HepG2 (cell line): ENCODE results near the gene LILRB5.
"Not testable (repeated sequence)": the region's sequence is repeated elsewhere in the genome, so short reads cannot be mapped to it uniquely, and the experiment has no call there.

Experiments
- CTCF ChIP-seq: sonication (generic); formaldehyde crosslinking; IDR thresholded peaks from 2 replicates; pipeline ENCODE4 v1.5.0; 2020; ENCODE audit warnings: mild to moderate bottlenecking, missing genetic modification reagents, moderate library complexity
- POLR2AphosphoS5 ChIP-seq: IDR thresholded peaks from 2 replicates; pipeline ENCODE4 v1.6.1; 2012; ENCODE audit warnings: low read depth, low read length
- REST ChIP-seq, 2 experiments: IDR thresholded peaks; 2 replicates each; pipeline ENCODE4 v1.6.1; 2011 to 2012; ENCODE audit warnings: low read length in 2 of 2, borderline replicate concordance in 1 of 2, low read depth in 1 of 2, mild to moderate bottlenecking in 1 of 2, moderate library complexity in 1 of 2
- TAF1 ChIP-seq: sonication (generic); formaldehyde crosslinking; IDR thresholded peaks from 2 replicates; pipeline ENCODE4 v1.4.0; 2020; ENCODE audit warnings: missing genetic modification reagents
- TMF1 ChIP-seq: sonication (generic); formaldehyde crosslinking; IDR thresholded peaks from 2 replicates; pipeline ENCODE4 v1.8.1; 2022; ENCODE audit warnings: low read depth, missing genetic modification reagents
- ZFP41 ChIP-seq: sonication (generic); formaldehyde crosslinking; IDR thresholded peaks from 2 replicates; pipeline ENCODE4 v1.4.0; 2020; ENCODE audit warnings: mild to moderate bottlenecking, missing genetic modification reagents, borderline replicate concordance
- ZNF362 ChIP-seq: sonication (generic); formaldehyde crosslinking; IDR thresholded peaks from 2 replicates; pipeline ENCODE4 v1.4.0; 2020; ENCODE audit warnings: missing genetic modification reagents, mild to moderate bottlenecking, borderline replicate concordance
- ZNF740 ChIP-seq: sonication (generic); formaldehyde crosslinking; IDR thresholded peaks from 2 replicates; pipeline ENCODE4 v1.4.0; 2020; ENCODE audit warnings: missing genetic modification reagents
- ZNF75D ChIP-seq: sonication (generic); formaldehyde crosslinking; IDR thresholded peaks from 2 replicates; pipeline ENCODE4 v1.8.1; 2023; ENCODE audit warnings: missing genetic modification reagents, mild to moderate bottlenecking, borderline replicate concordance
- ZNF768 ChIP-seq: sonication (generic); formaldehyde crosslinking; IDR thresholded peaks from 2 replicates; pipeline ENCODE4 v1.4.0; 2020; ENCODE audit warnings: missing genetic modification reagents
- ZZZ3 ChIP-seq: sonication (generic); formaldehyde crosslinking; IDR thresholded peaks from 2 replicates; pipeline ENCODE4 v1.4.0; 2020; ENCODE audit warnings: missing genetic modification reagents, mild to moderate bottlenecking, borderline replicate concordance

GRCh38 chr19:54214217-54214616 lies 42.9 kb downstream of the LILRB5 start:
- TF ChIP-seq ZZZ3 (CRISPR knock-in tag); ZNF740 (CRISPR knock-in tag); REST (IDR thresholded peaks at IDR 0.05; ENCODE audit: borderline replicate concordance in 1 of 2, low read depth in 1 of 2, low read length in 2 of 2); ZNF362 (CRISPR knock-in tag); POLR2AphosphoS5; ZNF75D (CRISPR knock-in tag); ZFP41 (CRISPR knock-in tag); TMF1; CTCF; TAF1 (CRISPR knock-in tag); ZNF768 (CRISPR knock-in tag): not testable (repeated sequence)
